ENCODE measurements around the gene PRKCQ. TPM values are rescaled to one million over a fixed set of nuclear protein-coding genes. Genes with fewer than 3 reads are reported as not detected.

Gene PRKCQ
- total and polyA plus RNA-seq, 2 of the 8 experiments (the other 6 are each of a cell fraction or from before 2014, with no cell fraction given), result 9.1 to 22.6 TPM

- Histone ChIP-seq H2AK5ac (ENCODE audit: low read depth, low read length) (no peak overlapping the region), H3K4ac (replicated peaks; ENCODE audit: insufficient read length, low read depth, low read length) (no peak overlapping the region), H3K27ac (ENCODE audit: low read depth, low read length) (no peak overlapping the region), H3K56ac (replicated peaks; ENCODE audit: insufficient read length, low read depth, low read length) (no peak overlapping the region), H3K14ac (ENCODE audit: insufficient read length) (no peak overlapping the region), H3K36me3 (ENCODE audit: control insufficient read depth in 2 of 4, insufficient read depth in 4 of 4, low read length in 3 of 4) (no peaks in the 10 kb centered on the region; a peak in 1 of 8 replicates), H3K18ac (ENCODE audit: extremely low read depth, low read length) (no peak overlapping the region), H3K9ac (replicated peaks in 1 of 4; ENCODE audit: extremely low read depth in 1 of 4, low read depth in 3 of 4, low read length in 3 of 4) (no peak overlapping the region), H3K4me3 (ENCODE audit: extremely low read depth in 1 of 4, insufficient read depth in 2 of 4, low read depth in 3 of 4, low read length in 4 of 4) (no peak overlapping the region), H3K27me3 (replicated peaks in 1 of 4; ENCODE audit: control insufficient read depth in 3 of 4, extremely low read depth in 1 of 4, insufficient read depth in 3 of 4, low read length in 3 of 4) (no peaks in the 10 kb centered on the region), H3K79me1 (ENCODE audit: low read depth, low read length) (no peaks in the 10 kb centered on the region), H2BK120ac (replicated peaks; ENCODE audit: low read depth, low read length) (no peak overlapping the region), H2BK20ac (ENCODE audit: low read length) (no peak overlapping the region), H4K5ac (ENCODE audit: insufficient read length, low read depth, low read length) (no peak overlapping the region), H4K8ac (ENCODE audit: extremely low read depth, insufficient read depth, low read length) (no peak overlapping the region), H4K20me1 (replicated peaks in 1 of 2; ENCODE audit: control insufficient read depth in 1 of 2, insufficient read depth in 2 of 2, low read length in 2 of 2) (no peaks in the 10 kb centered on the region), H3K9me3 (ENCODE audit: insufficient read depth in 2 of 2, low read depth in 1 of 2, low read length in 1 of 2) (0 out of 4 replicates have a peak, but pooled peaks cover 0 to 2% of the 10 kb centered on the region in 2 experiments), H2BK15ac (ENCODE audit: low read length) (no peak overlapping the region), H2BK12ac (ENCODE audit: low read depth, low read length) (no peak overlapping the region), H3K79me2 (ENCODE audit: control insufficient read depth in 1 of 2, insufficient read depth in 2 of 2, low read length in 2 of 2) (no peaks in the 10 kb centered on the region), H3K4me1 (replicated peaks in 1 of 4; ENCODE audit: control insufficient read depth in 3 of 4, insufficient read depth in 4 of 4, low read length in 3 of 4) (peaks cover 0 to 6% (median 2%) of the 10 kb centered on the region in 4 experiments; a peak in 4 of 7 replicates), H3K4me2 (ENCODE audit: insufficient read depth in 1 of 2, low read depth in 2 of 2, low read length in 2 of 2) (no peak overlapping the region), H3K23me2 (ENCODE audit: low read depth, low read length) (no peaks in the 10 kb centered on the region), H4K91ac (replicated peaks; ENCODE audit: insufficient read length, low read length) (no peak overlapping the region), H2AFZ (ENCODE audit: low read length) (no peak overlapping the region), H3K23ac (ENCODE audit: insufficient read length) (no peak overlapping the region), H2BK5ac (ENCODE audit: low read depth, low read length) (no peak overlapping the region)
- FAIRE-seq (no peak), DNase-seq (ENCODE audit: low read depth in 1 of 2, low spot score in 2 of 2) (no peak)
- ChIA-PET POLR2A (ENCODE audit: partially characterized antibody) (no interaction called here), CTCF (ENCODE audit: partially characterized antibody) (interaction anchor here (0.6 to 0.8 kb wide), 2 partner anchors 138 to 431 kb away, joined by 3 read pairs; no protein-coding TSS in a partner anchor)
- 87% methylated on average over 1 of the region's 1 CpG; no CpG with 5 or more reads in 1 of the 2 experiments for WGBS, 2 experiments (ENCODE audit: extremely low coverage in 1 of 2, insufficient coverage in 1 of 2, insufficient read length in 1 of 2, insufficient replicate concordance in 2 of 2, low coverage in 1 of 2, low lambda C conversion rate in 2 of 2, missing lambda C conversion rate in 1 of 2)
- TF ChIP-seq, protein P1, sequence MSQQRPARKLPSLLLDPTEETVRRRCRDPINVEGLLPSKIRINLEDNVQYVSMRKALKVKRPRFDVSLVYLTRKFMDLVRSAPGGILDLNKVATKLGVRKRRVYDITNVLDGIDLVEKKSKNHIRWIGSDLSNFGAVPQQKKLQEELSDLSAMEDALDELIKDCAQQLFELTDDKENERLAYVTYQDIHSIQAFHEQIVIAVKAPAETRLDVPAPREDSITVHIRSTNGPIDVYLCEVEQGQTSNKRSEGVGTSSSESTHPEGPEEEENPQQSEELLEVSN (IDR thresholded peaks at IDR 0.05), result no peak
- TF ChIP-seq SP4 (IDR thresholded peaks at IDR 0.05; ENCODE audit: low read length) (no peak), SIN3A (conservative IDR thresholded peaks at IDR 0.05 in 1 of 2, IDR thresholded peaks at IDR 0.05 in 1 of 2; ENCODE audit: low read depth in 1 of 2, low read length in 2 of 2) (no peak), MAX (IDR thresholded peaks at IDR 0.05) (no peak), TCF12 (IDR thresholded peaks at IDR 0.05; ENCODE audit: low read depth, low read length) (no peak), GTF2F1 (IDR thresholded peaks at IDR 0.05; ENCODE audit: borderline replicate concordance, low read depth, low read length) (no peak), RXRA (IDR thresholded peaks at IDR 0.05; ENCODE audit: insufficient read depth, low read depth, low read length) (no peak), ZNF274 (IDR thresholded peaks at IDR 0.05; ENCODE audit: borderline replicate concordance, extremely low read depth, low read length) (no peak), POLR2AphosphoS5 (IDR thresholded peaks at IDR 0.05; ENCODE audit: low read depth, low read length) (no peak), JUND (IDR thresholded peaks at IDR 0.05; ENCODE audit: low read length) (no peak), BACH1 (IDR thresholded peaks at IDR 0.05; ENCODE audit: low read length) (no peak)
These were observed 18.6 kb upstream of the PRKCQ start for GRCh38 chr10:6598679-6599078.
